Keratinocyte (primary cell): Measurements from ENCODE around the gene RAB11B. TPM values are rescaled to one million over a fixed set of nuclear protein-coding genes. Genes with fewer than 3 reads are reported as not detected.

Source experiments
- DNase-seq: peaks from one replicate; pipeline ENCODE4 v3.0.0-alpha.2; 2011; ENCODE audit warnings: low read depth, missing footprints, low spot score
- FAIRE-seq: peaks from 2 replicates; lab custom pipeline; 2011; peaks lifted over from hg19 to GRCh38; lab: Jason Lieb, UNC
- H2AFZ ChIP-seq: 2 replicates; pipeline ENCODE4 v1.6.0; 2012; ENCODE audit warnings: low read length, control low read depth, inconsistent platforms; ENCODE audit not compliant: control insufficient read depth
- H3K27ac ChIP-seq: 2 replicates; pipeline ENCODE4 v1.5.1; 2011; ENCODE audit warnings: low read length; ENCODE audit not compliant: control insufficient read depth, insufficient read depth
- H3K27me3 ChIP-seq: 3 replicates; pipeline ENCODE4 v1.6.0; 2011; ENCODE audit warnings: low read length; ENCODE audit not compliant: control insufficient read depth, insufficient read depth; ENCODE audit errors: extremely low read depth
- H3K36me3 ChIP-seq, 2 experiments: 2 replicates in 1 of 2; 3 replicates in 1 of 2; pipeline ENCODE4 v1.5.1; 2011; ENCODE audit warnings: low read length in 2 of 2, mild to moderate bottlenecking in 1 of 2; ENCODE audit not compliant: control insufficient read depth in 2 of 2, insufficient read depth in 2 of 2; ENCODE audit errors: extremely low read depth in 1 of 2
- H3K4me1 ChIP-seq: 3 replicates; pipeline ENCODE4 v1.5.1; 2011; ENCODE audit warnings: low read length; ENCODE audit not compliant: control insufficient read depth, insufficient read depth; ENCODE audit errors: extremely low read depth
- H3K4me2 ChIP-seq: 3 replicates; pipeline ENCODE4 v1.6.0; 2011; ENCODE audit warnings: low read depth, low read length; ENCODE audit not compliant: control insufficient read depth, insufficient read depth; ENCODE audit errors: extremely low read depth
- H3K4me3 ChIP-seq, 3 experiments: fragments of 200-600 bp in 1 of 3; sonication (generic) in 1 of 3; 2 replicates in 2 of 3; 3 replicates in 1 of 3; pipeline ENCODE4 v1.5.1; 2011 to 2016; ENCODE audit warnings: low read length in 3 of 3, mild to moderate bottlenecking in 3 of 3, control low read depth in 2 of 3, inconsistent platforms in 1 of 3, low read depth in 1 of 3, mixed read lengths in 1 of 3, mixed run types in 1 of 3, moderate library complexity in 1 of 3; ENCODE audit not compliant: control insufficient read depth in 2 of 3, insufficient read depth in 2 of 3; ENCODE audit errors: extremely low read depth in 1 of 3
- H3K79me2 ChIP-seq: 2 replicates; pipeline ENCODE4 v1.6.0; 2012; ENCODE audit warnings: low read length; ENCODE audit not compliant: control insufficient read depth, insufficient read depth
- H3K9ac ChIP-seq: 3 replicates; pipeline ENCODE4 v1.6.0; 2011; ENCODE audit warnings: low read length; ENCODE audit not compliant: control insufficient read depth, insufficient read depth; ENCODE audit errors: extremely low read depth
- H3K9me1 ChIP-seq: 3 replicates; pipeline ENCODE4 v1.6.0; 2011; ENCODE audit warnings: low read length; ENCODE audit not compliant: control insufficient read depth, insufficient read depth; ENCODE audit errors: extremely low read depth
- H3K9me3 ChIP-seq: 2 replicates; pipeline ENCODE4 v1.5.1; 2012; ENCODE audit warnings: low read depth, low read length; ENCODE audit not compliant: control insufficient read depth
- H4K20me1 ChIP-seq: 3 replicates; pipeline ENCODE4 v1.6.0; 2011; ENCODE audit warnings: low read length; ENCODE audit not compliant: control insufficient read depth, insufficient read depth; ENCODE audit errors: extremely low read depth
- CTCF ChIP-seq, 3 experiments: IDR thresholded peaks in 1 of 3; conservative IDR thresholded peaks in 1 of 3; optimal IDR thresholded peaks in 1 of 3; 2 replicates in 2 of 3; 3 replicates in 1 of 3; pipeline versions ENCODE3 to v1.5.1; 2011; ENCODE audit warnings: low read length in 3 of 3, mild to moderate bottlenecking in 3 of 3, moderate library complexity in 2 of 3, control low read depth in 1 of 3, inconsistent platforms in 1 of 3; ENCODE audit not compliant: insufficient read depth in 2 of 3; ENCODE audit errors: extremely low read depth in 1 of 3
- EZH2 ChIP-seq: IDR thresholded peaks from one replicate; pipeline ENCODE4 v1.6.1; 2012; ENCODE audit warnings: inconsistent platforms, mild to moderate bottlenecking, low read length, moderate library complexity
- dilution Hi-C: fragments of 300-500 bp; cut with MboI; formaldehyde crosslinking; loops from one replicate; pipeline ENCODE4 v1.7.0; 2020; ENCODE audit warnings: low sequenced_read_pairs; ENCODE audit not compliant: extremely low pct_ligation_motif_present
- polyA plus RNA-seq, 5 experiments: library from polyadenylated mRNA; depleted of rRNA in 3 of 5; stranded (reverse) in 3 of 5; stranded (forward) in 1 of 5; unstranded in 1 of 5; fragments of >200 nt; gene quantifications; 1 replicate in 1 of 5; 2 replicates in 3 of 5; 3 replicates in 1 of 5; pipeline versions ENCODE4 v1.2.1 to v1.2.3, GENCODE V29; 2011 to 2012; ENCODE audit warnings: missing spikeins in 2 of 5, low read depth in 1 of 5, low replicate concordance in 1 of 5

The RAB11B gene
- polyA plus RNA-seq, 1 donor (not counting 4 experiments of a cell fraction or from before 2014, with no cell fraction given), result 14.3 TPM

- Histone ChIP-seq H3K27me3 (no peaks in the 10 kb centered on the region), H3K9me1 (no peaks in the 10 kb centered on the region), H3K9me3 (no peaks in the 10 kb centered on the region), H3K4me3 (no peak overlapping the region), H4K20me1 (no peaks in the 10 kb centered on the region), H3K36me3 (peaks cover 5 to 11% of the 10 kb centered on the region in 2 experiments), H3K79me2 (peaks cover 6% of the 10 kb centered on the region), H3K27ac (no peak overlapping the region), H2AFZ (no peak overlapping the region), H3K4me2 (no peak overlapping the region), H3K9ac (no peak overlapping the region), H3K4me1 (peaks cover 6% of the 10 kb centered on the region)
- dilution Hi-C loops, result no loop called here
- TF ChIP-seq CTCF (optimal IDR thresholded peaks at IDR 0.05 in 1 of 3, IDR thresholded peaks at IDR 0.05 in 1 of 3, conservative IDR thresholded peaks at IDR 0.05 in 1 of 3; ENCODE audit: extremely low read depth in 1 of 3, insufficient read depth in 2 of 3, low read length in 3 of 3), result no peak
- no peak for TF ChIP-seq EZH2
- DNase-seq (no peak), FAIRE-seq (no peak)
Measured at GRCh38 chr19:8403098-8403819, 13.1 kb downstream of the RAB11B start.

GRCh38 chr19:8403820-8404109, 13.6 kb downstream of the RAB11B start:
- peaks cover 2% of the 10 kb centered on the region for H3K79me2 ChIP-seq
- no peak for FAIRE-seq
- dilution Hi-C loops, result no loop called here

More at GRCh38 chr19:8403820-8404109, 13.6 kb downstream of the RAB11B start:
- H3K36me3 ChIP-seq, result peaks cover 5 to 11% of the 10 kb centered on the region in 2 experiments
- H3K27me3 ChIP-seq, result no peaks in the 10 kb centered on the region
- TF ChIP-seq CTCF (optimal IDR thresholded peaks at IDR 0.05 in 1 of 3, IDR thresholded peaks at IDR 0.05 in 1 of 3, conservative IDR thresholded peaks at IDR 0.05 in 1 of 3; ENCODE audit: extremely low read depth in 1 of 3, insufficient read depth in 2 of 3, low read length in 3 of 3), result no peak
- TF ChIP-seq EZH2, result no peak
- no peak overlapping the region for H3K4me2 ChIP-seq
- H3K9me3 ChIP-seq, result no peaks in the 10 kb centered on the region
- no peak overlapping the region for H3K27ac ChIP-seq
- H3K4me1 ChIP-seq, result peaks cover 6% of the 10 kb centered on the region
- no peaks in the 10 kb centered on the region for H4K20me1 ChIP-seq
- H3K9me1 ChIP-seq, result no peaks in the 10 kb centered on the region
- no peak overlapping the region for H2AFZ ChIP-seq
- no peak overlapping the region for H3K9ac ChIP-seq
- no peak for DNase-seq
- H3K4me3 ChIP-seq, result no peak overlapping the region
